ENCODE measurements around the gene NRAP.

The NRAP gene

DNA sequence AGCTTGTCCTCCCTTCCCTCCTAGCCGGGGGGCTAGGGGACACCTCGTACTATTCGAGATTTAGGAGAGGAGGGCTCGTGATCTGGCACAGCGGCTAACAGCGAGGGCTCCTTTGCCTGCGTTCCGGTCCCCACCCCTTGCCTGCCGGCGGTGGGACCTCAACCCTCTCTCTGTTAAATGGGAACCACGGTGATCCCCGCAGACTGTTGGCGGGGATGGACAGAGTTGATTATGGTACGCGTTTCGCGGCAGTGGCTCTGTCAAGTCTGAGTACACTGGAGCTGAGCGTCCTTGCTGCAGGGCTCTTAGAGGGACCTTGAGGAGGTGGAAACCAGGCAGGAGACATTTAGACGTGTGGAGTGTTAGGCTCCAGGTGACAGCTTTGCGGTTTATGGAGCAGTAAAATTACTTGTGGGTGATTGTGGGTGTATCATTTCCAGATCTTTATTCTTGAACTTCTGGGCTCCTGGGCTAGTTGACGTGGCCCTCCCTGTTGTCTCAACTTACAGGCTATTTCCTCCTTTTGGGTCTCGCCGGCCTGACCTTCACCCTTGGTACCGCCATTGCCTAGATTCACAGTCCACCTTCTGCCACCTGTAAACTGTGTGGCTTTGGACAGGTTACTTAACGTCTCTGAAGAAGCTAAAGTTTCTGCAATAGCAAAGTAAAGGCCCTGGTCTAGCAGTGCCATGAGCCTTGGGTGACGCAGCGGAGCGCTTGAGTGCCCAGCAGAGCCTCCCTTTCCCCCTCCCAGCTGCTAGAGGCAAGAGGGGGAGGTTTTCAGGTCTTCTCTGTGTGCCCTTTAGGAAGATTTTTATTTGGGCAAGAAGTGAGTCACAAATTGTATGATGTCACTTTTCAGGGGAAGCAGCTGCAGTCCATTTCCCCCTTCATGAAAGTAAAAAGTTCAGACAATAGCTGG is 16.6 kb upstream of the NRAP start:
- Histone ChIP-seq H3K27me3 (ENCODE audit: insufficient read depth, low read length, poor library complexity) (no peaks in the 10 kb centered on the region), H3K9me3 (ENCODE audit: insufficient read depth, low read length, severe bottlenecking) (no peaks in the 10 kb centered on the region), H3K4me2 (ENCODE audit: insufficient read depth, low read length) (peak overlapping the region; percentile 99), H3K9ac (ENCODE audit: low read depth, low read length) (peak overlapping the region; percentile 97), H3K4me3 (ENCODE audit: low read depth in 1 of 2, low read length in 2 of 2) (peak overlapping the region; percentile 75 to 85), H4K20me1 (ENCODE audit: insufficient read depth, low read length) (peaks cover 15% of the 10 kb centered on the region; the same call in 1 of the 2 replicates), H3K27ac (ENCODE audit: low read length) (peak overlapping the region; percentile 93), H3K79me2 (ENCODE audit: insufficient read depth, low read length) (peaks cover 56% of the 10 kb centered on the region), H3K36me3 (ENCODE audit: insufficient read depth, low read length) (peaks cover 6% of the 10 kb centered on the region; the same call in 1 of the 2 replicates), H3K4me1 (ENCODE audit: insufficient read depth, low read length) (peaks cover 30% of the 10 kb centered on the region), H2AFZ (ENCODE audit: low read depth, low read length) (peak overlapping the region; percentile 81)
- DNase-seq (peak; percentile 51), ATAC-seq (ENCODE audit: insufficient read depth, low read depth) (no peak; the same call in 1 of the 3 replicates)
- TF ChIP-seq EZH2 (IDR thresholded peaks at IDR 0.05; ENCODE audit: borderline replicate concordance, low read depth, low read length, severe bottlenecking), result no peak
- TF ChIP-seq, protein P1, sequence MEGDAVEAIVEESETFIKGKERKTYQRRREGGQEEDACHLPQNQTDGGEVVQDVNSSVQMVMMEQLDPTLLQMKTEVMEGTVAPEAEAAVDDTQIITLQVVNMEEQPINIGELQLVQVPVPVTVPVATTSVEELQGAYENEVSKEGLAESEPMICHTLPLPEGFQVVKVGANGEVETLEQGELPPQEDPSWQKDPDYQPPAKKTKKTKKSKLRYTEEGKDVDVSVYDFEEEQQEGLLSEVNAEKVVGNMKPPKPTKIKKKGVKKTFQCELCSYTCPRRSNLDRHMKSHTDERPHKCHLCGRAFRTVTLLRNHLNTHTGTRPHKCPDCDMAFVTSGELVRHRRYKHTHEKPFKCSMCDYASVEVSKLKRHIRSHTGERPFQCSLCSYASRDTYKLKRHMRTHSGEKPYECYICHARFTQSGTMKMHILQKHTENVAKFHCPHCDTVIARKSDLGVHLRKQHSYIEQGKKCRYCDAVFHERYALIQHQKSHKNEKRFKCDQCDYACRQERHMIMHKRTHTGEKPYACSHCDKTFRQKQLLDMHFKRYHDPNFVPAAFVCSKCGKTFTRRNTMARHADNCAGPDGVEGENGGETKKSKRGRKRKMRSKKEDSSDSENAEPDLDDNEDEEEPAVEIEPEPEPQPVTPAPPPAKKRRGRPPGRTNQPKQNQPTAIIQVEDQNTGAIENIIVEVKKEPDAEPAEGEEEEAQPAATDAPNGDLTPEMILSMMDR (IDR thresholded peaks at IDR 0.05; ENCODE audit: borderline replicate concordance, extremely low read depth, low read length, poor library complexity, severe bottlenecking), result no peak

DNA sequence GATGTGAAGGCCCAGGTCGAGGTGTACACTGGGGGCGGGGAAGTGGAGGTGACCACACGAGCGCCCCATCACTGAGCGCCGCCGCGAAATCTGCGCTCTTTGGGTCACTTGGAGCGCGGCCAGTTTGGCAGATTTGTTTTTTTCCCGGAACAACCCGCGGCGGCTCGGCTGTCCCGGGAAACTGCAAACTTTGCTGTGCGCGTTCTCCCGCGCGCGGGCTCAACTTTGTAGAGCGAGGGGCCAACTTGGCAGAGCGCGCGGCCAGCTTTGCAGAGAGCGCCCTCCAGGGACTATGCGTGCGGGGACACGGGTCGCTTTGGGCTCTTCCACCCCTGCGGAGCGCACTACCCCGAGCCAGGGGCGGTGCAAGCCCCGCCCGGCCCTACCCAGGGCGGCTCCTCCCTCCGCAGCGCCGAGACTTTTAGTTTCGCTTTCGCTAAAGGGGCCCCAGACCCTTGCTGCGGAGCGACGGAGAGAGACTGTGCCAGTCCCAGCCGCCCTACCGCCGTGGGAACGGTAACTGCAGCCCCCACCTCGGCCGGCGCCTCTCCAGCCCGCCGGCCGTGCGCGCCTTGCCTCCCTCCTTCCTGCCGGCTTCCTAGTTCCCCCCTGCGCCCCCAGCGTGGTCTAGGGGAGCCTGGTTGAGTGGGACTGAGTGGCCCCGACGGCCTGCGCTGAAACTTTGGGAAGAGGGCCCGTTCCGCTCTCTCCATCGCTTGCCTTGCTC is 15.8 kb upstream of the NRAP start, which contains the start of gene CASP7:
Gene CASP7, plus strand, starts transcription at position 450 of the 727 bp plus-strand sequence. CDS start 17,582 bp downstream, outside the sequence.
- H2AFZ ChIP-seq (ENCODE audit: low read depth, low read length), result peak within 1 kb of the TSS; percentile 99
- no peaks in the 10 kb centered on the region for H3K27me3 ChIP-seq (ENCODE audit: insufficient read depth, low read length, poor library complexity)
- H3K4me1 ChIP-seq (ENCODE audit: insufficient read depth, low read length), result peaks cover 30% of the 10 kb centered on the region
- no peaks in the 10 kb centered on the region for H3K9me3 ChIP-seq (ENCODE audit: insufficient read depth, low read length, severe bottlenecking)
- peak within 1 kb of the TSS; percentile 97 for H3K9ac ChIP-seq (ENCODE audit: low read depth, low read length)
- peaks cover 6% of the 10 kb centered on the region; the same call in 1 of the 2 replicates for H3K36me3 ChIP-seq (ENCODE audit: insufficient read depth, low read length)
- ATAC-seq (ENCODE audit: insufficient read depth, low read depth) (peak; percentile 91), DNase-seq (peak; percentile 95)
- peaks cover 15% of the 10 kb centered on the region; the same call in 1 of the 2 replicates for H4K20me1 ChIP-seq (ENCODE audit: insufficient read depth, low read length)
- H3K4me3 ChIP-seq (ENCODE audit: low read depth in 1 of 2, low read length in 2 of 2), result peak within 1 kb of the TSS; percentile 75 to 85
- H3K27ac ChIP-seq (ENCODE audit: low read length), result peak within 1 kb of the TSS; percentile 93
- TF ChIP-seq, protein P1 (IDR thresholded peaks at IDR 0.05; ENCODE audit: borderline replicate concordance, extremely low read depth, low read length, poor library complexity, severe bottlenecking), result peak; percentile 64
- no peak for TF ChIP-seq EZH2 (IDR thresholded peaks at IDR 0.05; ENCODE audit: borderline replicate concordance, low read depth, low read length, severe bottlenecking)
- H3K4me2 ChIP-seq (ENCODE audit: insufficient read depth, low read length), result peak within 1 kb of the TSS; percentile 99
- peaks cover 48% of the 10 kb centered on the region for H3K79me2 ChIP-seq (ENCODE audit: insufficient read depth, low read length)

DNA sequence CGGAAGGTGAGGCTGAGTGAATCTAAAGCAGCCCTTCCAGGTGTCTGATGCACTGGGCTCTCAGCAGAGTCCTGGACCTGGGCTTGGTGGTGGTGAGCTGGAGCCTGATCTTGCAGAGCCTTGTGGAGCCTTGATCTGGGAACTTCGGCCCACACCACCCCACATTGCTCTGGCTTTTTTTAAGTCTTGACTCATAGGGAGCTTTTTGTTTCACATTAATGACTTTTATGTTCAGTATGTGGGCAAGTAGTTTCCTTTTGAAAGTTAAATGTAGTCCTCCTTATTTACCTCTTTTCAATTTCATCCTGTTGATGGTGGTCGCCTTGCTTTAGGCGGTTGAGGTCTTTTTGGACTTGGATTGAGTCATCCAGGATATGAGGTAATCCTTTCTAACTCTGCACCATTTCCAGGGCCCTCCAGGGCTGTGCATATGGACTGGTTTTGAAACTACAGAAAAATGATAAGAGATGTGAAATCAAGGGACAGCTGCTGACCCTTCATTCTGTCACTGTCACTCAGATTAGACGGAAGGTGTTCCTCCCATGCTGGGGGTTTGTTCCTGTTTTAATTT is 2.9 kb upstream of the NRAP start:
- no peaks in the 10 kb centered on the region for H4K20me1 ChIP-seq (ENCODE audit: insufficient read depth, low read length)
- no peak overlapping the region for H3K27ac ChIP-seq (ENCODE audit: low read length)
- no peak overlapping the region for H3K4me3 ChIP-seq (ENCODE audit: low read depth in 1 of 2, low read length in 2 of 2)
- no peak overlapping the region for H3K4me2 ChIP-seq (ENCODE audit: insufficient read depth, low read length)
- TF ChIP-seq, protein P1 (IDR thresholded peaks at IDR 0.05; ENCODE audit: borderline replicate concordance, extremely low read depth, low read length, poor library complexity, severe bottlenecking), result no peak
- no peak for TF ChIP-seq EZH2 (IDR thresholded peaks at IDR 0.05; ENCODE audit: borderline replicate concordance, low read depth, low read length, severe bottlenecking)
- peaks cover 4% of the 10 kb centered on the region; the same call in 1 of the 2 replicates for H3K4me1 ChIP-seq (ENCODE audit: insufficient read depth, low read length)
- ATAC-seq (ENCODE audit: insufficient read depth, low read depth), result peak; percentile 80
- no peaks in the 10 kb centered on the region for H3K27me3 ChIP-seq (ENCODE audit: insufficient read depth, low read length, poor library complexity)
- no peaks in the 10 kb centered on the region for H3K9me3 ChIP-seq (ENCODE audit: insufficient read depth, low read length, severe bottlenecking)
- H3K9ac ChIP-seq (ENCODE audit: low read depth, low read length), result no peak overlapping the region
- H2AFZ ChIP-seq (ENCODE audit: low read depth, low read length), result no peak overlapping the region
- no peaks in the 10 kb centered on the region for H3K79me2 ChIP-seq (ENCODE audit: insufficient read depth, low read length)
- peak; percentile 26 for DNase-seq
- H3K36me3 ChIP-seq (ENCODE audit: insufficient read depth, low read length), result no peaks in the 10 kb centered on the region

All from DND-41 (cell line).